ENCODE data around the gene TRIP6.

Gene TRIP6

GRCh38 chr7:100874577-100875355, 7.6 kb downstream of the TRIP6 start, which contains the start of gene SRRT:
SRRT (plus strand) TSS chr7:100875103; CDS start chr7:100875591, 488 bp downstream.
- Histone ChIP-seq H3K4me1 (ENCODE audit: control insufficient read depth, insufficient read depth, low read length) (peaks cover 15% of the 10 kb centered on the region), H3K9me3 (ENCODE audit: control insufficient read depth in 2 of 2, low read length in 2 of 2) (no peaks in the 10 kb centered on the region), H3K36me3 (ENCODE audit: control insufficient read depth in 2 of 2, insufficient read depth in 2 of 2, low read length in 2 of 2) (peaks cover 17 to 37% of the 10 kb centered on the region in 2 donors), H3K9ac (ENCODE audit: low read length in 2 of 2) (peak within 1 kb of the TSS; percentile 91 to 98), H3K27me3 (ENCODE audit: control insufficient read depth in 1 of 2, insufficient read depth in 2 of 2, low read length in 2 of 2) (no peaks in the 10 kb centered on the region), H3K4me3 (ENCODE audit: low read length in 2 of 2) (peak within 1 kb of the TSS; percentile 82 to 94), H3K27ac (ENCODE audit: low read length) (peak within 1 kb of the TSS; percentile 95)

- Histone ChIP-seq H3K9ac (ENCODE audit: low read length in 2 of 2) (peak overlapping the region; percentile 87 to 91), H3K4me1 (ENCODE audit: control insufficient read depth, insufficient read depth, low read length) (peaks cover 19% of the 10 kb centered on the region), H3K27me3 (ENCODE audit: control insufficient read depth in 1 of 2, insufficient read depth in 2 of 2, low read length in 2 of 2) (no peaks in the 10 kb centered on the region), H3K27ac (ENCODE audit: low read length) (peak overlapping the region; percentile 95), H3K9me3 (ENCODE audit: control insufficient read depth in 2 of 2, low read length in 2 of 2) (no peaks in the 10 kb centered on the region), H3K4me3 (ENCODE audit: low read length in 2 of 2) (peak overlapping the region; percentile 75 to 94), H3K36me3 (ENCODE audit: control insufficient read depth in 2 of 2, insufficient read depth in 2 of 2, low read length in 2 of 2) (peaks cover 17 to 35% of the 10 kb centered on the region in 2 donors)
These were observed 8.2 kb downstream of the TRIP6 start for GRCh38 chr7:100875356-100875751.

DNA sequence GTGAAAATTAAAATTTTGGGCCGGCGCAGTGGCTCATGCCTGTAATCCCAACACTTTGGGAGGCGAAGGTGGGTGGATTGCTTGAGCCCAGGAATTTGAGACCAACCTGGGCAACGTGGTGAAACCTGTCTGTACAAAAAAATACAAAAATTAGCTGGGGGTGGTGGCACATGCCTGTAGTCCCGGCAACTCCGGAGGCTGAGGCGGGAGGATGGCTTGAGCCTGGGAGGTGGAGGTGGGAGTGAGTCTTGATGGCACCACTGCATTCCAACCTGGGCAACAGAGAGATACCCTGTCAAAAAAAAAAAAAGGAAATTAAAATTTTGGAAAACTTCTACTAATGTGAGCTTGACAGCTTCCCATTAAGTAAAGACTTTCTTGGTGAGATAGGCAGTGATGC, 10.8 kb downstream of the TRIP6 start:
- H3K27ac ChIP-seq (ENCODE audit: low read length): no peak overlapping the region
- H3K27me3 ChIP-seq (ENCODE audit: control insufficient read depth in 1 of 2, insufficient read depth in 2 of 2, low read length in 2 of 2): no peaks in the 10 kb centered on the region
- H3K4me1 ChIP-seq (ENCODE audit: control insufficient read depth, insufficient read depth, low read length): peaks cover 19% of the 10 kb centered on the region
- H3K36me3 ChIP-seq (ENCODE audit: control insufficient read depth in 2 of 2, insufficient read depth in 2 of 2, low read length in 2 of 2): peaks cover 22 to 31% of the 10 kb centered on the region in 2 donors
- no peak overlapping the region for H3K4me3 ChIP-seq (ENCODE audit: low read length in 2 of 2)
- H3K9ac ChIP-seq (ENCODE audit: low read length in 2 of 2): no peak overlapping the region
- no peaks in the 10 kb centered on the region for H3K9me3 ChIP-seq (ENCODE audit: control insufficient read depth in 2 of 2, low read length in 2 of 2)

DNA sequence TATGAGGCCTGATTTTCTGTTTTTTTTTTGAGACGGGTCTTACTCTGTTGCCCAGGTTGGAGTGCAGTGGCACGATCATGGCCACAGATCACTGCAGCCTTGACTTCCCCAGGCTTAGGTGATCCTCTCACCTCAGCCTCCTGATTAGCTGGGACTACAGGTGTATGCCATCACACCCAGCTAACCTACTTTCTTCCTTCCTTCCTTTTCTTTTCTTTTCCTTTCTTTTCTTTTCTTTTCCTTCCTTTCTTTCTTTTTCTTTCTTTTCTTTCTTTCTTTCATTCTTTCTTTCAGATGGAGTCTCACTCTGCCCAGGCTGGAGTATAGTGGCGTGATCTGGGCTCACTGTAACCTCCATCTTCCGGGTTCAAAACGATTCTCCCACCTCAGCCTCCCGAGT, 11.5 kb downstream of the TRIP6 start:
- H3K36me3 ChIP-seq (ENCODE audit: control insufficient read depth in 2 of 2, insufficient read depth in 2 of 2, low read length in 2 of 2): peaks cover 28 to 32% of the 10 kb centered on the region in 2 donors

GRCh38 chr7:100879685-100880261, 12.6 kb downstream of the TRIP6 start:
- Histone ChIP-seq H3K9ac (ENCODE audit: low read length in 2 of 2) (no peak overlapping the region), H3K27me3 (ENCODE audit: control insufficient read depth in 1 of 2, insufficient read depth in 2 of 2, low read length in 2 of 2) (no peaks in the 10 kb centered on the region), H3K9me3 (ENCODE audit: control insufficient read depth in 2 of 2, low read length in 2 of 2) (no peaks in the 10 kb centered on the region), H3K36me3 (ENCODE audit: control insufficient read depth in 2 of 2, insufficient read depth in 2 of 2, low read length in 2 of 2) (peaks cover 38 to 39% of the 10 kb centered on the region in 2 donors), H3K4me1 (ENCODE audit: control insufficient read depth, insufficient read depth, low read length) (peaks cover 19% of the 10 kb centered on the region), H3K27ac (ENCODE audit: low read length) (no peak overlapping the region), H3K4me3 (ENCODE audit: low read length in 2 of 2) (no peak overlapping the region)

More for the DNA sequence above, 11.5 kb downstream of the TRIP6 start:
- no peaks in the 10 kb centered on the region for H3K27me3 ChIP-seq (ENCODE audit: control insufficient read depth in 1 of 2, insufficient read depth in 2 of 2, low read length in 2 of 2)
- H3K9ac ChIP-seq (ENCODE audit: low read length in 2 of 2): peak overlapping the region in 1 of 2 donors; percentile 29
- H3K27ac ChIP-seq (ENCODE audit: low read length): no peak overlapping the region
- H3K9me3 ChIP-seq (ENCODE audit: control insufficient read depth in 2 of 2, low read length in 2 of 2): no peaks in the 10 kb centered on the region
- peaks cover 19% of the 10 kb centered on the region for H3K4me1 ChIP-seq (ENCODE audit: control insufficient read depth, insufficient read depth, low read length)
- no peak overlapping the region for H3K4me3 ChIP-seq (ENCODE audit: low read length in 2 of 2)

- Histone ChIP-seq H3K36me3 (ENCODE audit: control insufficient read depth in 2 of 2, insufficient read depth in 2 of 2, low read length in 2 of 2) (peaks cover 46 to 48% of the 10 kb centered on the region in 2 donors), H3K27me3 (ENCODE audit: control insufficient read depth in 1 of 2, insufficient read depth in 2 of 2, low read length in 2 of 2) (no peaks in the 10 kb centered on the region), H3K9me3 (ENCODE audit: control insufficient read depth in 2 of 2, low read length in 2 of 2) (no peaks in the 10 kb centered on the region), H3K4me1 (ENCODE audit: control insufficient read depth, insufficient read depth, low read length) (peaks cover 19% of the 10 kb centered on the region), H3K9ac (ENCODE audit: low read length in 2 of 2) (no peak overlapping the region), H3K4me3 (ENCODE audit: low read length in 2 of 2) (no peak overlapping the region), H3K27ac (ENCODE audit: low read length) (no peak overlapping the region)
These were observed 13.5 kb downstream of the TRIP6 start for GRCh38 chr7:100880645-100881044.

- no peaks in the 10 kb centered on the region for H3K27me3 ChIP-seq (ENCODE audit: control insufficient read depth in 1 of 2, insufficient read depth in 2 of 2, low read length in 2 of 2)
- H3K9me3 ChIP-seq (ENCODE audit: control insufficient read depth in 2 of 2, low read length in 2 of 2): no peaks in the 10 kb centered on the region
- H3K4me1 ChIP-seq (ENCODE audit: control insufficient read depth, insufficient read depth, low read length): peaks cover 14% of the 10 kb centered on the region
- H3K4me3 ChIP-seq (ENCODE audit: low read length in 2 of 2): no peak overlapping the region
- peaks cover 51 to 53% of the 10 kb centered on the region in 2 donors for H3K36me3 ChIP-seq (ENCODE audit: control insufficient read depth in 2 of 2, insufficient read depth in 2 of 2, low read length in 2 of 2)
- H3K27ac ChIP-seq (ENCODE audit: low read length): no peak overlapping the region
- H3K9ac ChIP-seq (ENCODE audit: low read length in 2 of 2): no peak overlapping the region
These were observed 13.9 kb downstream of the TRIP6 start for GRCh38 chr7:100881136-100881535.

DNA sequence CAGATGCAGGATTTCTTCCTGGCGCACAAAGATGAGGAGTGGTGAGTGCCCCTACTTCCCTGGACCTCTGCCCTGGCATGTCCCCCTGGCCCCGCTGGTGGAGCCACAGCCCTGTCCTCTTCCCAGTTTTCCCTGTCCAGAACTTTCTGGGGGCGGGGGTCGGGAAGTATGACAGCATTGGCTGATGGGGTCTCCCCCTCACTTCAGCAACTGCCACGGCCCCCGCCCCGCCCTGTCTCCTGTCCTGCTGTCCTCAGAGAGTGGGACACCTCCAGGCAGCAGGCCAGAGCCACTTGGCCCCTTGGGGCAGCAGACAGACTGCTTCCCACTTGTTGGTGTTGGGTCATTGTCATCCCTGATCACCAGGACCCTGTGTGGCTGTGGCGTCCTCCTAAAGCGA, 15.0 kb downstream of the TRIP6 start:
- H3K27ac ChIP-seq (ENCODE audit: low read length): no peak overlapping the region
- no peak overlapping the region for H3K4me3 ChIP-seq (ENCODE audit: low read length in 2 of 2)
- H3K27me3 ChIP-seq (ENCODE audit: control insufficient read depth in 1 of 2, insufficient read depth in 2 of 2, low read length in 2 of 2): no peaks in the 10 kb centered on the region
- peaks cover 60% of the 10 kb centered on the region in 2 donors for H3K36me3 ChIP-seq (ENCODE audit: control insufficient read depth in 2 of 2, insufficient read depth in 2 of 2, low read length in 2 of 2)
- H3K4me1 ChIP-seq (ENCODE audit: control insufficient read depth, insufficient read depth, low read length): peaks cover 5% of the 10 kb centered on the region
- no peak overlapping the region for H3K9ac ChIP-seq (ENCODE audit: low read length in 2 of 2)
- no peaks in the 10 kb centered on the region for H3K9me3 ChIP-seq (ENCODE audit: control insufficient read depth in 2 of 2, low read length in 2 of 2)

- Histone ChIP-seq H3K9ac (ENCODE audit: low read length in 2 of 2) (peak overlapping the region in 1 of 2 donors; percentile 51), H3K4me1 (ENCODE audit: control insufficient read depth, insufficient read depth, low read length) (peaks cover 6% of the 10 kb centered on the region), H3K9me3 (ENCODE audit: control insufficient read depth in 2 of 2, low read length in 2 of 2) (no peaks in the 10 kb centered on the region), H3K36me3 (ENCODE audit: control insufficient read depth in 2 of 2, insufficient read depth in 2 of 2, low read length in 2 of 2) (peaks cover 66 to 67% of the 10 kb centered on the region in 2 donors), H3K4me3 (ENCODE audit: low read length in 2 of 2) (no peak overlapping the region), H3K27me3 (ENCODE audit: control insufficient read depth in 1 of 2, insufficient read depth in 2 of 2, low read length in 2 of 2) (no peaks in the 10 kb centered on the region), H3K27ac (ENCODE audit: low read length) (peak overlapping the region; percentile 6)
These were observed 15.8 kb downstream of the TRIP6 start for GRCh38 chr7:100882785-100883526.

DNA sequence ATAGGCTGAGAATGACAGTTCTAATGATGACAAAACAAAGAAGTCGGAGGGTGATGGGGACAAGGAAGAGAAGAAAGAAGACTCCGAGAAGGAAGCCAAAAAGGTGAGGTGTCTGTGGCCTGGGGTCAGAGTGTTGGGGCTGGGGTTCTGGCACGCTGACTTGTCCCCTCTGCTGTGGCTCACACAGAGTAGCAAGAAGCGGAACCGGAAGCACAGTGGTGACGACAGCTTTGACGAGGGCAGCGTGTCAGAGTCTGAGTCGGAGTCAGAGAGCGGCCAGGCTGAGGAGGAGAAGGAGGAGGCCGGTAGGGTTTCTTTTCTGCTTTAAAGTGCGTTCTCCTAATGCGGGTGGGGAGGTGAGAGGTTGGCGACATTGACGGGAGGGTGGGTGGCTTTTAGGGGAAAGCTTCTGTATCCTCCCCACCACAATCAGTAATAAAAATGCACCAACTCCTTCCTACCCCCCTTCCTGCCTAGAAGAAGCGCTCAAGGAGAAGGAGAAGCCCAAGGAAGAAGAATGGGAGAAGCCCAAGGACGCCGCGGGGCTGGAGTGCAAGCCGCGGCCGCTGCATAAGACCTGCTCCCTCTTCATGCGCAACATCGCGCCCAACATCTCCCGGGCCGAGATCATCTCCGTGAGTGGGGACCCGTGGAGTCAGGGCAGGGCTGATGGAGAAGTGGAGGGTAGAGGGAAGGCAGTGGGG, 17.7 kb downstream of the TRIP6 start:
- no peak overlapping the region for H3K9ac ChIP-seq (ENCODE audit: low read length in 2 of 2)
- no peak overlapping the region for H3K27ac ChIP-seq (ENCODE audit: low read length)
- H3K4me3 ChIP-seq (ENCODE audit: low read length in 2 of 2): no peak overlapping the region
- H3K27me3 ChIP-seq (ENCODE audit: control insufficient read depth in 1 of 2, insufficient read depth in 2 of 2, low read length in 2 of 2): no peaks in the 10 kb centered on the region
- peaks cover 21% of the 10 kb centered on the region for H3K4me1 ChIP-seq (ENCODE audit: control insufficient read depth, insufficient read depth, low read length)
- H3K36me3 ChIP-seq (ENCODE audit: control insufficient read depth in 2 of 2, insufficient read depth in 2 of 2, low read length in 2 of 2): peaks cover 66 to 67% of the 10 kb centered on the region in 2 donors
- H3K9me3 ChIP-seq (ENCODE audit: control insufficient read depth in 2 of 2, low read length in 2 of 2): no peaks in the 10 kb centered on the region

Data from stomach smooth muscle (tissue), 2 donors.